SK-N-SH (cell line): ENCODE measurements around the gene MLLT3. TPM values are rescaled to one million over a fixed set of nuclear protein-coding genes. Genes with fewer than 3 reads are reported as not detected.
A peak's percentile ranks its signal among the peaks of the same experiment; 100 is the strongest.

Experiments
- CTCF ChIA-PET: fragments of 300-600, 350-600 bp; formaldehyde crosslinking; extraction: SDS; loops from one replicate; lab custom pipeline; 2021; lab: Yijun Ruan, JAX
- POLR2A ChIA-PET: fragments of 350-600 bp; sonication (Branson Sonifier 250); formaldehyde crosslinking; extraction: SDS; loops from one replicate; lab custom pipeline; 2020; ENCODE audit warnings: antibody characterized with exemption, inconsistent platforms; lab: Yijun Ruan, JAX
- DNase-seq: peaks from one replicate; pipeline ENCODE4 v3.0.0; 2012
- H2AFZ ChIP-seq: fragments of 200-600 bp; sonication (generic); 2 replicates; pipeline ENCODE4 v1.8.1; 2016; ENCODE audit warnings: antibody characterized with exemption, mild to moderate bottlenecking, low read depth
- H3F3A ChIP-seq: fragments of 200-600 bp; sonication (generic); replicated peaks from 2 replicates; pipeline ENCODE3; 2016; ENCODE audit warnings: antibody characterized with exemption, mild to moderate bottlenecking; ENCODE audit not compliant: insufficient read depth
- H3K27ac ChIP-seq, 2 experiments: fragments of 200-500 bp in 1 of 2; fragments of 200-600 bp in 1 of 2; sonication (Bioruptor generic) in 1 of 2; sonication (generic), shearing (Covaris generic) in 1 of 2; 2 replicates each; pipeline versions ENCODE4 v1.5.1 to v1.6.1; 2014 to 2016; ENCODE audit warnings: low read depth in 2 of 2, inconsistent platforms in 1 of 2, low read length in 1 of 2, mild to moderate bottlenecking in 1 of 2, mixed read lengths in 1 of 2
- H3K27me3 ChIP-seq: fragments of 200-600 bp; sonication (generic), shearing (Covaris generic); 2 replicates; pipeline ENCODE4 v1.6.1; 2016; ENCODE audit warnings: mixed run types; ENCODE audit not compliant: insufficient read depth
- H3K36me3 ChIP-seq, 2 experiments: fragments of 200-500 bp in 1 of 2; fragments of 200-600 bp in 1 of 2; sonication (Bioruptor generic) in 1 of 2; sonication (generic) in 1 of 2; replicated peaks in 1 of 2; 2 replicates each; pipeline versions ENCODE3 to v1.5.1; 2014 to 2016; ENCODE audit warnings: low read length in 1 of 2, mild to moderate bottlenecking in 1 of 2; ENCODE audit not compliant: insufficient read depth in 2 of 2, control insufficient read depth in 1 of 2
- H3K4me1 ChIP-seq, 2 experiments: fragments of 200-500 bp in 1 of 2; fragments of 200-600 bp in 1 of 2; sonication (Bioruptor generic) in 1 of 2; sonication (generic), shearing (Covaris generic) in 1 of 2; 2 replicates each; pipeline versions ENCODE4 v1.5.1 to v1.6.1; 2014 to 2016; ENCODE audit warnings: low read depth in 1 of 2, low read length in 1 of 2, mixed run types in 1 of 2; ENCODE audit not compliant: insufficient read depth in 2 of 2, control insufficient read depth in 1 of 2
- H3K4me2 ChIP-seq: fragments of 200-600 bp; sonication (generic), shearing (Covaris generic); 2 replicates; pipeline ENCODE4 v1.6.1; 2017; ENCODE audit warnings: mixed run types
- H3K4me3 ChIP-seq, 2 experiments: fragments of 200-500 bp in 1 of 2; fragments of 200-600 bp in 1 of 2; sonication (Bioruptor generic) in 1 of 2; sonication (generic), shearing (Covaris generic) in 1 of 2; 2 replicates each; pipeline versions ENCODE4 v1.5.1 to v1.8.1; 2014 to 2016; ENCODE audit warnings: low read depth in 2 of 2, inconsistent platforms in 1 of 2, low read length in 1 of 2, mild to moderate bottlenecking in 1 of 2, mixed read lengths in 1 of 2, moderate library complexity in 1 of 2
- H3K79me2 ChIP-seq: fragments of 200-600 bp; sonication (generic); 2 replicates; pipeline ENCODE4 v1.8.1; 2017; ENCODE audit warnings: mild to moderate bottlenecking; ENCODE audit not compliant: insufficient read depth
- H3K9ac ChIP-seq: fragments of 200-600 bp; sonication (generic); 2 replicates; pipeline ENCODE4 v1.6.1; 2017; ENCODE audit warnings: mixed run types
- H3K9me2 ChIP-seq: fragments of 200-600 bp; sonication (generic); 2 replicates; pipeline ENCODE4 v1.6.1; 2017; ENCODE audit warnings: mixed run types
- H3K9me3 ChIP-seq: fragments of 200-600 bp; sonication (generic); 2 replicates; pipeline ENCODE4 v1.6.1; 2017; ENCODE audit warnings: mixed run types, mild to moderate bottlenecking, moderate library complexity
- H4K20me1 ChIP-seq: fragments of 200-600 bp; sonication (generic); 2 replicates; pipeline ENCODE4 v1.6.1; 2017; ENCODE audit warnings: mild to moderate bottlenecking, mixed run types; ENCODE audit not compliant: insufficient read depth
- CTCF ChIP-seq: fragments of 200-600 bp; sonication (generic); IDR thresholded peaks from 2 replicates; pipeline ENCODE4 v1.6.1; 2017; ENCODE audit warnings: antibody characterized with exemption, mild to moderate bottlenecking, moderate library complexity
- FOSL2 ChIP-seq: IDR thresholded peaks from 2 replicates; pipeline ENCODE4 v1.4.0; 2012; ENCODE audit warnings: low read depth, mild to moderate bottlenecking, moderate library complexity, borderline replicate concordance
- MAX ChIP-seq: IDR thresholded peaks from 2 replicates; pipeline ENCODE4 v1.4.0; 2012; ENCODE audit warnings: low read depth
- MEF2A ChIP-seq: IDR thresholded peaks from 2 replicates; pipeline ENCODE4 v1.4.0; 2012; ENCODE audit warnings: low read depth, borderline replicate concordance
- MXI1 ChIP-seq: IDR thresholded peaks from 2 replicates; pipeline ENCODE4 v1.6.1; 2012; ENCODE audit warnings: mild to moderate bottlenecking, low read depth, low read length, improper control_type of control experiment
- NRF1 ChIP-seq: IDR thresholded peaks from 2 replicates; pipeline ENCODE4 v1.6.1; 2012; ENCODE audit warnings: low read depth, mild to moderate bottlenecking, low read length
- RAD21 ChIP-seq: IDR thresholded peaks from 2 replicates; pipeline ENCODE4 v1.6.1; 2012; ENCODE audit warnings: mild to moderate bottlenecking, low read length
- SIN3A ChIP-seq: IDR thresholded peaks from 2 replicates; pipeline ENCODE4 v1.6.1; 2012; ENCODE audit warnings: low read depth, mild to moderate bottlenecking, low read length, moderate library complexity, borderline replicate concordance
- SMC3 ChIP-seq: IDR thresholded peaks from 2 replicates; pipeline ENCODE4 v1.6.1; 2012; ENCODE audit warnings: low read depth, low read length, improper control_type of control experiment
- TCF12 ChIP-seq: IDR thresholded peaks from 2 replicates; pipeline ENCODE4 v1.4.0; 2012
- YY1 ChIP-seq: IDR thresholded peaks from 2 replicates; pipeline ENCODE4 v1.4.0; 2012; ENCODE audit warnings: low read depth, mild to moderate bottlenecking
- WGBS: methylation state at CpG from one replicate; pipeline ENCODE4 v1.1.6; 2017; ENCODE audit warnings: low lambda C conversion rate; 5-methylcytosine and 5-hydroxymethylcytosine counted together
- polyA plus RNA-seq, 3 experiments: library from polyadenylated mRNA; depleted of rRNA; stranded (reverse); fragments of >200 nt; gene quantifications; 2 replicates each; pipeline ENCODE4 v1.2.3, GENCODE V29; 2012

Gene MLLT3
- polyA plus RNA-seq, 1 of the 3 experiments (the other 2 are of a cell fraction), result 3.9 TPM

DNA sequence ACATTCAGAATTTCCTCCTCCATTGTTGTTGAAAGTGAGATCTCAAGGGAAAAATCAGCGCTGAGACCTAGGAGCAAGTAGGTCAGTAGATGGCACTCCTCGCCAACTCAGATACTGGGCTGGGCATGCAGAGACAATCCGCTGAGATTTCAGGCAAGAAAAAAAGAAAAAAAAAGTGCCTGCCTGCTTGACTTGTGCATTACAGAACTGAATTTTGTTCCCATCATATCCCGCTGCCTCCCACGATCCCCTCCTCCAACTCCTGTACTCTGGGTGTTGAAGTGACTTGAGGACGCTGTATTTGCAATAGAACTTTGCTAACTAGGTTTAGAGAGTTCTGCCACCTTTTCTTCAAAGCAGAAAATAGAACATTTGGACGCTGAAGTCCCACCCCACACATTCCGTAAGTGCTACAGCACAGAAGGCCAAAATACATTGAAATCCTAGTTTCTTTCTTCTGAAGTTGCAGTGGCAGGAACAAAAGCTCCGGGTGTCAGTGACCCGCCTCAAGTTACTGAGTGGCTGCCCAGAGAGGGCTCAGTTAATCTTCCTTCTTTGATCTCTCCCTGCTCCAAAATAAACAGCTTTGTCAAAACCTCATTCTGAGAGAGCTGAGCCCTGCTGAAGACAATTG is 265.8 kb downstream of the MLLT3 start:
- Histone ChIP-seq H3F3A (peaks cover 10% of the 10 kb centered on the region), H4K20me1 (no peaks in the 10 kb centered on the region), H3K9ac (no peak overlapping the region), H3K27me3 (no peaks in the 10 kb centered on the region), H3K27ac (peak overlapping the region in 1 of 2 experiments; percentile 40; a peak in 1 of 4 replicates), H2AFZ (no peak overlapping the region), H3K4me2 (peak overlapping the region; percentile 37; the same call in 1 of the 2 replicates), H3K4me3 (peak overlapping the region in 1 of 2 experiments; percentile 32; a peak in 1 of 4 replicates), H3K79me2 (no peaks in the 10 kb centered on the region), H3K9me2 (no peaks in the 10 kb centered on the region), H3K4me1 (peaks cover 15 to 19% of the 10 kb centered on the region in 2 experiments), H3K36me3 (no peaks in the 10 kb centered on the region), H3K9me3 (no peaks in the 10 kb centered on the region)
- DNase-seq, result peak; percentile 68
- peak; percentile 91 for TF ChIP-seq CTCF
- TF ChIP-seq MEF2A, result no peak
- no peak for TF ChIP-seq NRF1
- TF ChIP-seq MAX, result 0 out of 2 replicates have a peak, but pooled peaks have one; percentile 8
- TF ChIP-seq RAD21, result peak; percentile 98
- TF ChIP-seq SMC3, result peak; percentile 89
- TF ChIP-seq MXI1, result 0 out of 2 replicates have a peak, but pooled peaks have one; percentile 26
- TF ChIP-seq YY1, result 0 out of 2 replicates have a peak, but pooled peaks have one; percentile 32
- ChIA-PET CTCF (interaction anchor here (0.5 to 3.1 kb wide), 28 partner anchors 12 to 890 kb away, joined by 3 to 21 read pairs (median 4); partner anchors contain the start of genes FOCAD and MLLT3), POLR2A (no interaction called here)
- 53% methylated on average over 10 of the region's 10 CpGs for WGBS

GRCh38 chr9:20355022-20355421 is 267.3 kb downstream of the MLLT3 start:
- no peak overlapping the region for H3K9ac ChIP-seq
- 40% methylated on average over 2 of the region's 2 CpGs for WGBS
- H3K36me3 ChIP-seq, result no peaks in the 10 kb centered on the region
- peaks cover 15 to 27% of the 10 kb centered on the region in 2 experiments for H3K4me1 ChIP-seq
- H3K9me2 ChIP-seq, result no peaks in the 10 kb centered on the region
- H3K79me2 ChIP-seq, result no peaks in the 10 kb centered on the region
- peak overlapping the region; percentile 30 for H3K4me2 ChIP-seq
- DNase-seq, result peak; percentile 10
- TF ChIP-seq TCF12 (peak; percentile 23; the same call in 1 of the 2 replicates), FOSL2 (0 out of 2 replicates have a peak, but pooled peaks have one; percentile 2), SIN3A (no peak), YY1 (peak; percentile 18; the same call in 1 of the 2 replicates)
- H3K4me3 ChIP-seq, result no peak overlapping the region
- no peaks in the 10 kb centered on the region for H3K9me3 ChIP-seq
- peak overlapping the region in 1 of 2 experiments; percentile 40; a peak in 3 of 4 replicates for H3K27ac ChIP-seq
- H3F3A ChIP-seq, result peaks cover 10% of the 10 kb centered on the region
- peak overlapping the region; percentile 61; the same call in 1 of the 2 replicates for H2AFZ ChIP-seq
- CTCF ChIA-PET, result interaction anchor here (0.8 to 2.4 kb wide), 13 partner anchors 18 to 756 kb away, joined by 3 to 11 read pairs (median 3); partner anchors contain the start of gene MLLT3
- H3K27me3 ChIP-seq, result no peaks in the 10 kb centered on the region
- POLR2A ChIA-PET, result interaction anchor here (0.7 kb wide), 1 partner anchor 760 kb away, joined by 5 read pairs; no protein-coding TSS in a partner anchor
- no peaks in the 10 kb centered on the region for H4K20me1 ChIP-seq
